Activated CD4-positive, CD25-positive, alpha-beta regulatory T cell treated with anti-CD3 and anti-CD28 coated beads, Interleukin-2, amount 50 U/mL, for 16 hours (primary cell): ENCODE data around the gene FARS2.

Source experiments
- DNase-seq: peaks from one replicate; pipeline ENCODE4 v3.0.0-alpha.2; 2020; ENCODE audit warnings: low read depth, low spot score

FARS2 gene

DNA sequence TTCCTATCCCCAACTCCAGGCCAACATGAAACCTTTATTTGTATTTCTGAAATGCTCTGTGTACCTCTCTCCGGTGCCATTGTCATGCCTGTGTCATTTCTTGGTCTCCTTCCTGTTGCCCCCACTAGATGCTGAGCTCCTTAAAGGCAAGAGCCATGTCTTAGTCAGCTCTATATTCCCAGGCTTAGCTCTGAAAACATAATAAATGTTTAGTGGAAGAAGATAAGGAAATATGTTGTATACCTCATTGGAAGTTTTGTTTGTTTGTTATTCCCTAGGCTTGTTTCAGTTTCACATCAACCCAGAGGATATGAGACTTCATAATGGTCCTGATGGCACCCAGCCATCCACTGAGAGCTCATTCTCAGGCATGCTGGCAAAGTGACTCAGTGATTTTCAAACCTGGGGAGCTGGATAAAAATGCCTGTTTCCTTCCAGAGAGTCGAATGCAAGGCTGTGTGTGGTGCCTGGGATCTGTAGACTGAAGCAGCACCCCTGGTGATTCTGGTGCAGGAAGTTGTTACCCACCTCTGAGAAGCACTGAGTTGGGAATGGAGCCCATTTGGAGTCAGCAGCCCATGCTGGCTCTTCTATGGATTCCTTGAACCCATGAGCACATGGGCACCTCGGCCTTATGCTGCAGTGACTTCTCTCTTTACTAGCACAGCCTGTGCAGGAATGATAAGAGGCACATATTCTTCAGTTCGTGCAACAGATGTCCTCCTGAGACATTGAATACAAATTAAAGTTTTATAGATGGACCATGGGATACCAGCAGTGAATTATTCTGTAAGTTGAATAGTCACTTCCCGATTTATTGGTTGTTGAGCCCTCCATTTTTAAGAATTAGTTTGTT is 205.2 kb downstream of the FARS2 start:
- DNase-seq: no peak

DNA sequence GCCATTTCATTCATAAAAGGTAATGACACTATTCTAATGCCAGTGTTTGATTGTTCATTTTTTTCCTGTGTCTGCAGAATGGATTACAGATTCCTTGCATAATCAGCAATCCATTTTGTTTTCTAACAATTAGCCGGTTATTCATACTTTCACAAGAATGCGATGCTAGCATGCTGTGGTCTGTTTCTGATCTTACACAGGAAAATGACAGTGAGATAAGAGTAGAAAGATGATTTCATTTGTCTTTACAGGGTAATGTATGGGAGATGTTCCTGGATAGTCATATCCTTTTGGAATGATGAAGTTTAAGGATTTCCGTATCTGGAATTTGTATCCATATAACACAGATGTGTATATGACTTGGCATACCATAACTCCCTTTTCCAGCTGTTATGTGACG is 207.3 kb downstream of the FARS2 start:
- no peak for DNase-seq

DNA sequence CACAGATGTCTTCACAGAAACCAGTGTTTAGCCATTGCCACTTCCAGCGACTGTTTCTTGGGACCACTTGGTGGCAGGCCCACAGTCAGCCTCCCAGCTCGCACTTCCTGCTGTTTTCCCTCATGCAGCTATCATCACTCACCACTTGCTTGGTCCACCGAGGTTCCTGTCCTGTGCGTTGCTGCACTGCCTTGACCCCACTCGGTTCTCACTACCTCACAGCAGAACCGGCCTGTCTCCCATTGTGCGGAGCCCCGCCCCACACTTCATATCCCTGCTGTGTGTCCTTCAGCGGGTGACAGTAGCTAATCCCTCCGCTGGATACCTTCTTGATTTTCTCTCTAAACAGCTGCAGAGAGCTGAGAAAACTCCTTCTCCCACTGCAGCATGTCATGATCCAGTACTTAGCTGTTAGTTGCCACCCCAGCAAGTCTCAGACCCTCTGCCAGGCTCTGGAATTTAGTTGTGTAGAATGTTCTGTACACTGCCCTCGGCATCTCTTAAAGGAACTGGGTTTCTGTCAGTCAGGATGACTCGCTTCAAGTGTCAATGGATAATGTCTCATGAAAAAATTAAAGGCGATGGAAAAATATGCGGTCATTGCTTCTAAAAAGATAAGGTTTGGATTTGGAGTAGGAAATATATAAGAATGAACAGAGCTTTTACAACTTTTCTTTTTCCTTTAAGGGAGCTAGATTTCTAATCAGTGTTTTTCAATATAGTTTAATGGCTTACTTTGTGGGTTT is 208.0 kb downstream of the FARS2 start:
- DNase-seq: no peak

DNA sequence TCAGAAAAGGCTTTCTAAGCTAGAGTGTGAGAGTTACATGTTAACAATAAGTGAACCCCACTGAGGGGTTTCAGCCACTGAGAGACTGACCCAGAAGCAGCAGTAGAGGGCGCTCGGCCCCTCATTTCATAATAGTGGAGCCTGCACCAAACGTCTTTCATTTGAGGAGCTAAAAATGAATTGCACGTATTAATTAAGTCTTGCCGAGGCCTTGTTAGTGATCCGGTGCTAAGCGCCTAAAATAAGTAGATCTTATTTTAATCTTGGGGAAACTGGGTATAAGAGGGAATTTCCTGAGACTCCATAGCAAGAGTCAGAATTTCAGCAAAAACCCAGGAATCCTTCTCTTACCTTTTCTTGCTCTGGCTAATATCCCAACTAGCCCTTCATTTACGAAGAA is 209.7 kb downstream of the FARS2 start:
- peak; percentile 21 for DNase-seq

DNA sequence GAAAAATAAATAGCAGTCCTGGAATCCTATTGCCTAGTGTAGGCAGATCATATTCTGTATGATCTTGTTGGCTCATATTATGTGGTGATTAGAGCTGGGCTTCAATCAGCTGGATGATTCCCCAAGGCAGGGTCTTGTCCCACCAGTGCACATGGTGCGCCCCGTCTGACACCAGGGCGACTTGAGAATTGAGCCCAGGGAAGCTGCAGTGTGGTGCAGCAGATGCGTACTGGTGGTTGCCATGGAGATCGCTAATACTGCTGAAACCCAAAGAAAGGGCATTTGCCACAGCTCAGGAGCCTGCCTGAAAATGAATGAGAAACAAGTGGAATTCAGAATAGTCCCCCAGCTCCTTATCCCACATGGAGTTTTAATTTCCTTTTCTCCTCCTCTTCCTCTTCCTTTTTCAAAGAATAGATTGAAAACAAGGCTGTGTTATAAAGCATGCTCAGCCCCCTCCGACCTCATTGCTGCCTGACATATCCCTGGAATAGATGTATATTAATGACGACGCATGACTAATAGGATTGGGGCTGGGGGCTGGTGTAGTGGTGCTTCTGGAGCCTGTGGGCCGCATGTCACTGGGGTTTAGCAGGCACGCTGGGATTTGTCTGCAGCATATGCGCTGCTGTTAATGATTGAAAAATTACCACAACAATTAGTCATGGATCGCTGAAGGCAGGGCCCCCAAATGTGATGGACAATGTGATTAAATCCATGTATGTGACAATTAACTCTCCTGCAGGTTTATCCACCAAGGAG is 210.5 kb downstream of the FARS2 start:
- no peak for DNase-seq

DNA sequence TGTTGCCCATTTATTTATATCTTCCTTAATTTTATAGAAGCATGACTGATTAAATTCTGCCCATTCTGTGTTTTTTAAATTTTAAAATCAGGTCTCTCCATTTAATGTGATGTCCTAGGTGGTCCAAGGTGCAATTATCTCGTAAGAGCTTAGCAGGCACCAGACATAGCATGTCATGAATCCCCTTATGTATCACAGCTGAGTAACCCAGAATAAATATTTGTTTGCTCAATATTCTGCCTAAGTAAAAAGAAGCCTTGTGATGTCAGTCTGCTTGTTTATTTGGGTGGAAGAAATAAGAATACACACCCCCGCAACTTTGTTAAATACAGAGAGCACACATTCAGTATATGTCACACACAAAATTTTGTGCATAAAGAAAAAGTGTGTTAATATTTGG is 211.3 kb downstream of the FARS2 start:
- DNase-seq: no peak

DNA sequence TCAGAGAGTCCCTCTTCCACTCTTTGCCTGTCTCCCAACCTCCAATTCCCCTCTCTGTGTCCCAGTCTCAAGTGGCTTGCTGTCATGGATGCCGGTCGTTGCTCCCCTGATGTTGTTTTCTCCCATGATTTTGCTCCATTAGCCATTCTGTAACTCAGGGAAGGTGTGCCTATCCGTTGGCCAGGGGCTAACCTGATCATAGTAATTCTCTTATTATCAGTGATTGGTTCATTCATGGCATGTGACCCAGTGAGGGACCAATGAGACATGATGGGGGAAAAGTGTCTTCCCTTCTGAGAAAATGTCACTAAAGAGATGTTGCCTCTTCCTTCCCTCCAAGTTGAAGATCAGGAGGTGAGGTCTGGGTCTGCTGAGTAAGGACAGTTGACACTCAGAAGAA is 214.5 kb downstream of the FARS2 start:
- DNase-seq: no peak

DNA sequence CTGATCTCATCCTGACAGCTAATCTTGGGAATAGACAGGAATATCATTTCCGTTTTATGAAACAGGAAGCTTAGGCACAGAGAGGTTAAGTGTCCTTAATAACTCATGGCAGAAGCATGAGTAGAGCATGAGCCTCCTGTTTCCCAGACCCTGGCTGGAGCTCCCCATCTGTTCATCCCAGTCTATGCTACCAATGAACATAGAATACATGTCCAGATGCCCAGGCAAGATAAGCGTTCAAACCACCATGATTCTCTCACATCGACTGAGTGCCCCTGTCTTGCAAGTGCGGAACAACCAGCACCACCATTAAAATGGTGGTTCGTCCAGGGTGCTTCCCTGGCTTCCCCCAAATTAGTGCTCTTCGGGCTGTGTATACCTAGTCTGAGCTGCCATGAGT is 217.1 kb downstream of the FARS2 start:
- no peak for DNase-seq

DNA sequence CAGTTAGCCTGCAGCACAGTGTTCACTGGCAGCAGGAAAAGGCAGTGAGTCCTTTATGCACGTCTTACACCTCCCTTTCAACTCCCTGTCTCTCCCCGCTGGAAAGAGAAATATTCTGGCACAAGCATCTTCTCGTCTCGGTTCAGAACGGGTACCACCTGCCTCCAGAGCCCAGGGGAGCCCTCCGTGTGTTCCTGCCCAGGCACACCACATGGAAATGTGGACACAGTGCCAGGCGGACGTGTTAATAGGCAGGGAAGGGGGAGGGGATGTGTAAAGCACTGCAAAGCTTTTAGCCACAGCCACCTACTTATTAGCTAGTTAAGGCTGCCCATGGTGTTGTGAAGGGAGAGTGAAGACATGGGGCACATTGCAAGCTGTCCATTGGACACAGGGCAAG is 219.7 kb downstream of the FARS2 start:
- no peak for DNase-seq

DNA sequence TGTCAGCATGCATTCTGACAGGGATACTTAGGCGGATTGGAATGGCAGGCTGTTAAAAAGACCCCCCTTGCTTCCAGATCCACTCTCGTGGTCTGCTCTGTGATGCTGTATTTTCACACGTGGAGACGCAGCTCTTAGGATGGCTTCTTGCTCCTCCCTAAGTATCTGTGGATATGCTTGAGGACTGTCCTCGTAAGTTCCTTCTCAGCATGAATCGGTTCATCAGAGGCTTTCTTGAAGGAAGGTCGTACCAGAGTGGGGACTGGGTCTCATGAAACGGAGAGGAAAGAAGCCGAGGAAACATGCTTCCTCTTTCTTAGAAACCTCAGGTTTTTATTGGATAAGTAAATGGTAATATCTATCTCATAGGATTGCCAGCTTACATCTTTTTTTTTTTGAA is 220.4 kb downstream of the FARS2 start:
- no peak for DNase-seq

DNA sequence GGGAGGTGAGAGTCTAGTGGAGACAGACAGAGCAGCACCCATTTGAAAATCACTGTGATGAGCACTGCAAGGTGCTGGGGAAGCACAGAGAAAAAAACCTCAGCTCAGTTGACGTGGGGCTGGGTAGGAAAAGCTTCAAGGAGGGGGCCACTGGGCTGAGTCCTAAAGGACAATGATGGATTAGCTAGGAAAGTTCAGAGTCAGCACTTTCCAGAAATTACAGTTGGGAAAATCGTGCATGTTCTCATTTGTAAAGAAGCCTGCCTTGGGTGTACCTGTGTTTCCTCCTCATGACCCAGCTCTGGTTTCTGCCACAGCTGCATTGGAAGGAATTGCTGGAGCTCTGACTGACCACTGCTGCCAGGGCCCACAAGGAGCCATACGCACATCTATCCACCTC is 221.3 kb downstream of the FARS2 start:
- DNase-seq: no peak

DNA sequence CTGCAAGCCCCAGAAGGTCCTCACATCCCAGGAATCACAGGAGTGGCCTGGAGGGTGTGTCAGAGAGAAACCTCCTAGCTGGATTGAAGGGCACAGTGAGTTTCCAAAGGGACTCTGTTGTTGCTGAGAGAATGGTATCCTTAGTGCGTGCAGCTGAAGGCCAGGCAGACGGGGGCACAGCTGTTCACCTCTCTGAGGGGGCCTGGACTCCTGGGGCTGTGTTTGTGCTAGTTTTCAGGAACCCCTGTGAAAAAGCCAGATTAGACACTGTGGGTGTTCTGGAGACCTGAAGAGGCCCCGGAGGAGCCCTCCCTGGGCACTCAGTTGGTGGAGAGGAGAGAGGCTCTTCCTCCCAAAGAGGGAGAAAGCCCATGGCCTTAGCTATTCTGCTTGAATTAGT is 223.4 kb downstream of the FARS2 start:
- DNase-seq: no peak

DNA sequence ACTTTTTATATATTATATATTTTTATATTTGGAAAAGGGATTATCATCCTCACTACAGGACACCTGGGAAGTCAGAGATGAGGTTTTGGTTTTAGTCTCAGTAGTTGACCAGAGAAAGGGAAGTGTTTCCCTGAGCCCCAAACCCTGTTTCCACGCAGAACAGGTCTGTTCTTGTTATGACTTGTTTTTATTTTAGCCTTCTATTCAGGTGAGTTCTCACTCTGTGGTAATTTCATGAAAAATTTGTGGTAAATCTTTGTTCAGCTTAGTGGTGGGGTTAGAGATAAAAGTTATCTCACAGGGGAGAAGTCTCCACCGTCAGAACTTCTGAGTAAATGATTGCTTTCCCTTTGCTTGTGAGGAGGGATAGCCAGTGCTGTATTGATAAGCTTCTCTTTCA is 224.9 kb downstream of the FARS2 start:
- DNase-seq: no peak

DNA sequence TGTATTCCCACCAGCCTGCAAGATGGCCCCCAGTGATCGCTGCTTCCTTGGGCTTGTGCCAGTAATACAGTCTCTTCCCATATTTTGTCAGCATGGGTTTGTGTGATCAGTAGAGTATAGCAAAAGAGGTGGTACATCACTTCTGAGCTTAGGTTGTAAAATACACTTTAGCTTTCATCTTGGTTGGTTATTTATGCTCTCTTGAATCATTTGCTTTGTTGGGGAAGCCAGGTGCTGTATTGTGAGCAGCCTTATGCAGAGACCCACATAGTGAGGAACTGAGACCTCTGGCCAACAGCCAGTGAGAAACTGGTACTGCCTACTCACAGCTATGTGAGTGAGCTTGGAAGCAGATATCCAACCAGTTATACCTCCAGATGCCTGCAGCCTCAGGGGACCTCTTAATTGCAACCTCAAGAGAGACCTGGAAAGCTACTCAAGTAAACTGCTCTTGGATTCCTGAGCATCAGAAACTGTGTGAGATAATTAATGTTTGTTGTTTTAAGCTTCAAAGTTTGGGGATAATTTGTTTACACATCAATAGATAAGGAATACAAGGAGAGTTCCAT is 229.3 kb downstream of the FARS2 start:
- DNase-seq: no peak

DNA sequence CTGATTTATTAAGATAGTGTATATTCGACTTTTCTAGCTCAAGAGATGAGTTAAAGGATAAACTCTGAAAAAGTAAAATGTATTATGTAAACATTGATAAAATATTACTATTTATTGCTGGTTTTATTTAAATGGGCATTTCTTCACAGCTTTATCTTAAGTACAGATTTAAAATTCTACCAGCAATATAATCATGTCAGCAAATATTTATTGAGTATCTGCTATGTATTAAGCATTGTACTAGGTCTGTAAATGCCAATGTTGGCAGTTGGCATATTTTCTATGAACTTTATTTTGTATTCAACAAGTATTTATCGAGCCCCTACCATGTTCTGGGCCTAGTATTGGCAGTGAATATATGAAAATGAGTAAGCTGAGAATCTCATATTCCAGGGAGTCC is 231.0 kb downstream of the FARS2 start:
- no peak for DNase-seq

DNA sequence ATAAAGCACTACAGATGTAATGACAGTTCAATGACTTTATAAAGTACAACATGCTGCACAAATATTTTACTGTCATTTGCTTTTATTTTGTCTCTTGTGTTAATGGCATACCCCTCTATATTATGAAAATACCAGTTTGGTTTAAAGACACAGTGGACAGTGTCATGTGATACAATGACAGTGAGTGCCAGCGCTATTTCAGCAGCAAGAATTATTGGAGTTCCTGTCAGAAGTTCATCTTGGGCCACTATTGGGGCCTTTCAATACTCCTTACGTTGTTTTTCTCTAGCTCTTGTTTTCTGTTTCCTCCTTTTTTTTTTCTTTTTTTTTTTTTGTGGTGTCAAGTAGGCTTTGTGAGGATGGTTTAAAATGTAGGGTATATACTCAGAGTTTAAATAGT is 232.5 kb downstream of the FARS2 start:
- DNase-seq: no peak

DNA sequence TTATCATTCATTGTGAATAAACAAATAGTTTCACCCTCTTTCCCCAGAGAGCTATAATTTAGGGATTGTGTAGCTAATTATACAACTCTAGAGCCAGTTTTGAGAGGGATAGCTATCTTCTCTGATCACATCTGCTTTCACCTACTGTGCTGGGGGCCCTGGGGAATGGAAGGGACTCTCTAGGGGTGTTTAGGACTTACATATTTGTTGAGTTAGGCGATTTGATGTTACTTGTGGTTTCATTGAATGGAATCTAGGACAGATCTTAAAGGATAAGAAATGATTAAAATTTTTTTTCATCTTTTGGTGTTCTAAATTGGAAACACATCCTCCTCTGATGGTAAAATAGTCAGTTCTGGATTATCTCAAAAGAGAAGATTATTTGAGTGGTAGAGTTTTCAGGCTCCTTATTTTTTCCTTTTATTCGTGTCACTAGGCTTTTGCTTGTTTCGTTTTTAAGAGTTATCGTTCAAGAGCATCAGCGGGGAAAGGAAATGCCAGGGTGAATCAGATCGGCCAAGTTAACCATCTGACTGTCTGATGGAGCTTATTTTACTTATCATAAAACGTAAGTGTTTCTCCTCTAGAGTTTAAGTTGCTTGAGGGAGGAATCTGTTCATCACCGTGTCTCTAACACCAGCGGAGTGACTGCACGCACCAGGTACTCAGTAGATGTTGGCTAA is 236.7 kb downstream of the FARS2 start:
- DNase-seq: no peak

DNA sequence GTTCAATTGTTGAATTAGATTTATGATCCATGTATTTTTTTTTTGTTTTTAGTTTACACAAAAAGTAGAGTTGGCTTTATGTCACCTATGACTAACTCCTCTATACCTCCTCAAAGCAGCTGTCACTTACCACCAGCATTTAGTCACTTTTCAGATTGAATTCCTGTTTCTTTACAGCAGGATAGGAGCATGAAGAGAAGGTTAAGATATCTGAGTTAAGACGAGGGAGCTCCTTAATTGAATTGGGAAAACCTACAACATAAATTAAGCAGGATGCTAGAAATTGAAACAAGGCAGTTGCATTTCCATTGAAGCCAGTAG is 237.2 kb downstream of the FARS2 start:
- DNase-seq: no peak

DNA sequence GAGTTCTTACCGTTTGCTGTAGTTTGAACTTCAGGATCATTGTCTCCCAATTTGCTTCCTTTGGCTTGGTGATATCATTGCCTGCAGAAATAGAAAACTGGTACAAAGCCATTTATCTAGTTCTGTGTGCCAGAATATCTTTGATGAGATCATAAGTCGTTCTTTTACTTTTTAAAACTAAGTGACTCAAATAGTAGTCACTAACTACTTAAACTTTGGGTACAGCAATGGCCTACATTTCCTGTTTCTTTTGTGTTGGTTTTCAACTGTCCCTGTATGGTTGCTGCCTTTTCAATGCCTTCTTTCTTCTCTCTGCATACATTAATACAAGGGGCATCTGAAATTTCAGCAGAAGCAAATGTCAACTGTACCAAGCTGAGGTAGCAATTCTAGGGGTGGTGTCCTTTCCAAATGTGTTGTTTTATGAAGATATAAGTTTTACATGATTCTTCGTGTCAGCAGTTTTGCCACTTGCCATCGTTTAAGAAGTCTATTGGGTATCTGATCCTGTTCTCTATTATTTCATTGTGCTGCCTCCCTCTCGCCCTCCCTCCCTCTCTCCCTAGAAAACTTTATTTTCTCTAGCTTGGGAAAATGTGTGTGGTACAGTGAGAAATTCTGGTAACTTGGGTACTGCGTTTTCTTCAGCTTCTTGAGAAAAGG is 238.5 kb downstream of the FARS2 start:
- DNase-seq: no peak

DNA sequence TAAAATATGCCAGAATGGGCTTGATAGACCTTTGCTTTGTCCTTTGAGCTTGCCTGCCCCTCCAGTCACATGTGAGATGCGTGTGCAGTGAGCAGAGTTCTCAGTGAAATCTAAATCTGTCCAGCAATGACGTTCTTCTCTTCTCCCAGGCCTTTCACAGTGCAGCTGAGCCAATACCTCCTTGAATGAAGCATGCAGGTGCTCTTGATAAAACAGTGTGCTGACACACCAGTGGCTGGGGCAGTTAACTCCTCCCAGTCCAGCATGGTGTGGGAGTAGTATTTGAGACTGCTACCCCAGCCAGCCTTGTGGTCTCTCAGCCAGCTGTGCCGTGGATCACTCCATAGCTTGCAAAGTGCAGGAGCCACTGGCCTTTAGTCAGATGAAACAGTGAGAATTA is 240.5 kb downstream of the FARS2 start:
- no peak for DNase-seq

DNA sequence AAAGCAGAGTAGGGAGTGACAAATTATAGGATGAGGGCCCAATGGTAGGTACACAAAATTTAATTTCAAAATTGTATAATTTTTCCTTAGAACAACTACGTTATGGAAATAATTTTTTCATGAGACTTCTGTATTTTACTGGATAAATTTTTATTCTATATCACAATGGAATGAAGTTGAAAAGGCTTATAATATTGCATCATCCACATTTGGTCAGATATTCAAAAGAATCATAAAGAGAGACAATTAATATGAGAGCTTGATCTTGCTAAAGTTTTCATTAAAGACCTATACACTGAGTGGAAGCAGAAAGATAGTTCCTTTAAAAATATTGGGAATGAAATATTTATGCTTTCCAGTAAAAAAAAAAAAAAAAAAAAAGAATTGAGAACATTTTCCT is 242.8 kb downstream of the FARS2 start:
- no peak for DNase-seq
